Smooth muscle cell (in vitro differentiated cells): ENCODE results near the gene TOX2. TPM values are rescaled to one million over a fixed set of nuclear protein-coding genes. Genes with fewer than 3 reads are reported as not detected.

Source experiments
- DNase-seq: peaks from one replicate; lab custom pipeline; 2025; ENCODE audit not compliant: unreplicated experiment; lab: John Stamatoyannopoulos, UW
- H2AFZ ChIP-seq: fragments of 200-600 bp; sonication (generic); 2 replicates; pipeline ENCODE4 v1.6.0; 2016; ENCODE audit warnings: antibody characterized with exemption, low read depth, mild to moderate bottlenecking
- H3F3A ChIP-seq: fragments of 200-600 bp; sonication (generic); 2 replicates; pipeline ENCODE4 v1.6.0; 2017; ENCODE audit warnings: antibody characterized with exemption, low read depth
- H3K27ac ChIP-seq: fragments of 200-600 bp; sonication (generic); 2 replicates; pipeline ENCODE4 v1.5.1; 2016; ENCODE audit warnings: low read depth, mild to moderate bottlenecking
- H3K27me3 ChIP-seq: fragments of 200-600 bp; sonication (generic); 2 replicates; pipeline ENCODE4 v1.6.1; 2016; ENCODE audit warnings: low read depth, mild to moderate bottlenecking
- H3K36me3 ChIP-seq: fragments of 200-600 bp; sonication (generic); 2 replicates; pipeline ENCODE4 v1.5.1; 2016; ENCODE audit warnings: low read depth
- H3K4me1 ChIP-seq: fragments of 200-600 bp; sonication (generic); 2 replicates; pipeline ENCODE4 v1.5.1; 2016; ENCODE audit warnings: low read depth
- H3K4me2 ChIP-seq: fragments of 200-600 bp; sonication (generic); 2 replicates; pipeline ENCODE4 v1.6.0; 2016; ENCODE audit warnings: mild to moderate bottlenecking
- H3K4me3 ChIP-seq: fragments of 200-600 bp; sonication (generic); 2 replicates; pipeline ENCODE4 v1.5.1; 2016; ENCODE audit warnings: mild to moderate bottlenecking
- H3K79me2 ChIP-seq: fragments of 200-600 bp; sonication (generic); 2 replicates; pipeline ENCODE4 v1.6.0; 2016; ENCODE audit warnings: low read depth, mild to moderate bottlenecking
- H3K9ac ChIP-seq: fragments of 200-600 bp; sonication (generic); 2 replicates; pipeline ENCODE4 v1.6.0; 2016; ENCODE audit warnings: low read depth
- H3K9me3 ChIP-seq: fragments of 200-600 bp; sonication (generic); replicated peaks from 2 replicates; pipeline ENCODE4 v1.5.1; 2016; ENCODE audit warnings: low read depth
- H4K20me1 ChIP-seq: fragments of 200-600 bp; sonication (generic); 2 replicates; pipeline ENCODE4 v1.6.0; 2016; ENCODE audit warnings: low read depth
- WGBS: methylation state at CpG from one replicate; pipeline ENCODE4 v1.1.7; 2016; ENCODE audit warnings: low lambda C conversion rate; 5-methylcytosine and 5-hydroxymethylcytosine counted together
- polyA plus RNA-seq: library from polyadenylated mRNA; unstranded; fragments of >200 nt; fragmentation: Nextera tagmentation; extraction: Ambion mirVana; gene quantifications from 2 replicates; pipeline ENCODE4 v1.2.1, GENCODE V29; 2016
- total RNA-seq: library from RNA; depleted of rRNA; stranded (reverse); fragments of >200 nt; gene quantifications from 2 replicates; pipeline ENCODE4 v1.2.3, GENCODE V29; 2014
- TF ChIP-seq, protein P1 (sequence below): fragments of 200-600 bp; sonication (generic); IDR thresholded peaks from 2 replicates; pipeline ENCODE4 v1.5.1; 2017; ENCODE audit warnings: borderline replicate concordance, mild to moderate bottlenecking, antibody characterized with exemption; ENCODE audit not compliant: insufficient read depth, poor library complexity, severe bottlenecking

The TOX2 gene
- total and polyA plus RNA-seq, 2 experiments from 2014 or later = 1.1 to 3.8 TPM

DNA sequence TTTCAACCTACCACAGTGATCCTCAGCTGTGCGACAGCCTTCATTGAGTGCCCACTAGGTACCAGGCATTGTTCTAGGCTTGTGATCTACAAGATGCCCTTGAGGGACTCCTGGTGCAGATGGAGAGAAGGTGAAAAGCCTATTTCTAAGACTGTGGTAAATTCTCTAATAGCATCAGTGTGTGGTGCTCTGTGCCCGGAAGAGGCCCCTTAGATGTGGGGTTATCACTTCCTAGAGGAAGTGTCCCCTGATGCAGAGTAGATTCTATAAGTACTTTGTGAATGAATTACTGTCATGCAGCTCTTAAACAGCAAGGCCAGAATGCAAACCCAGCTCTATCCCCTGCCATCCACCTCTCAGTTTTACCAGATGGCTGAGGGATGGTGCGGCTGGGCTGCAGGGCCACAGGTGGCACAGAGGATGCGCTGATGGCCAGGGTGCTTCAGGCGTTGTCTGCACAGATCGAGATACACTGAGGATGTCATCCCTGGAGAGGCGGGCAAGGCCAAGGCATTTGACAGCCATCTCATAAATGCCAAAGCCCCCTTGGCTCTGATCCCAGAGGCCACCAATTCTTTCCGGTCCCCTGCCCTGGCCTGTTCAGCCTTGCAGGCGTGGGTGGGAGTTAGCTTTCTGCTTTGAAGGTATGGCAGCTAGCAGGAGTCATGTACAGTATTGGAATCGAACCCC is 96.7 kb downstream of the TOX2 start:
- DNase-seq = no peak
- Histone ChIP-seq H3F3A (no peaks in the 10 kb centered on the region), H3K36me3 (no peaks in the 10 kb centered on the region), H3K9me3 (no peaks in the 10 kb centered on the region), H3K27ac (no peak overlapping the region), H4K20me1 (no peaks in the 10 kb centered on the region), H2AFZ (no peak overlapping the region), H3K4me2 (no peak overlapping the region), H3K4me1 (no peaks in the 10 kb centered on the region), H3K27me3 (peaks cover 4% of the 10 kb centered on the region), H3K4me3 (no peak overlapping the region), H3K79me2 (no peaks in the 10 kb centered on the region), H3K9ac (no peak overlapping the region)
- TF ChIP-seq, protein P1, sequence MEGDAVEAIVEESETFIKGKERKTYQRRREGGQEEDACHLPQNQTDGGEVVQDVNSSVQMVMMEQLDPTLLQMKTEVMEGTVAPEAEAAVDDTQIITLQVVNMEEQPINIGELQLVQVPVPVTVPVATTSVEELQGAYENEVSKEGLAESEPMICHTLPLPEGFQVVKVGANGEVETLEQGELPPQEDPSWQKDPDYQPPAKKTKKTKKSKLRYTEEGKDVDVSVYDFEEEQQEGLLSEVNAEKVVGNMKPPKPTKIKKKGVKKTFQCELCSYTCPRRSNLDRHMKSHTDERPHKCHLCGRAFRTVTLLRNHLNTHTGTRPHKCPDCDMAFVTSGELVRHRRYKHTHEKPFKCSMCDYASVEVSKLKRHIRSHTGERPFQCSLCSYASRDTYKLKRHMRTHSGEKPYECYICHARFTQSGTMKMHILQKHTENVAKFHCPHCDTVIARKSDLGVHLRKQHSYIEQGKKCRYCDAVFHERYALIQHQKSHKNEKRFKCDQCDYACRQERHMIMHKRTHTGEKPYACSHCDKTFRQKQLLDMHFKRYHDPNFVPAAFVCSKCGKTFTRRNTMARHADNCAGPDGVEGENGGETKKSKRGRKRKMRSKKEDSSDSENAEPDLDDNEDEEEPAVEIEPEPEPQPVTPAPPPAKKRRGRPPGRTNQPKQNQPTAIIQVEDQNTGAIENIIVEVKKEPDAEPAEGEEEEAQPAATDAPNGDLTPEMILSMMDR = no peak
- WGBS = 87% methylated on average over 10 of the region's 10 CpGs

DNA sequence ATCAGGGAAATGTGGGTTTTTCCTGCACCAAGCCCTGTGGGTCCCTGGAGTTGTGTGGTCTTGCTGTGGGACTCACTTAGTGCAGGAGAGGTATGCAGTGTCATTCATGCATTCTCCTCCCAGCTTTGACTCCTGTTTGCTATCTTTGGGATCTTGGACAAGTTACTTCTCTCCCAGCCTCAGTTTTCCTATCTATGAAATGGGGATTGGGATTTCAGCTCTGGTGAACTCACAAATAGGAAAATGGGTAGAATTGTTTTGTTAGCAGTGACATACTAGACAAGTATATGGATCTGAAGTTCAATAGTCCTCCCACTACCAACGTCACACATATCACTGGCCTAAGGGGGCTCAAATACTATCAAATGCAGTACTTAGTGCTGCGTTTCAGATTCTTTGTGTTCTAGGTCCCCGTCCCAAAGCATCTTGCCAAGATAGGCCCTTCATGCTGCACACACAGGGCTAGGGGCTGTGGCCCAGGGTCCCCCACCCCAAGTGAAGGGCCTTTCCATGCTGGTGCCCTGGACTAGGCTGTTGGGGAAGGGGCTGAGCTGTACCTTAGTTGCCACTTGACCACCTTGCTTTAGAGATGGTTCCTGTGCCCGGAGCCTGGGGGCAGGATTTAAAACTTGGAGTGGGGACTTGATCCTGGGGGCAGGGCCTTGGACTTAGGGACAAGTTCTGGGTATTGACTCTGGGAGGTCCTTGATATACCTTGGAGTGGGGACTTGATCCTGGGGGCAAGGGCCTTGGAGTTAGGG is 98.0 kb downstream of the TOX2 start:
- no peaks in the 10 kb centered on the region for H3K9me3 ChIP-seq
- WGBS = 89% methylated on average over 4 of the region's 4 CpGs
- TF ChIP-seq, protein P1 = no peak

DNA sequence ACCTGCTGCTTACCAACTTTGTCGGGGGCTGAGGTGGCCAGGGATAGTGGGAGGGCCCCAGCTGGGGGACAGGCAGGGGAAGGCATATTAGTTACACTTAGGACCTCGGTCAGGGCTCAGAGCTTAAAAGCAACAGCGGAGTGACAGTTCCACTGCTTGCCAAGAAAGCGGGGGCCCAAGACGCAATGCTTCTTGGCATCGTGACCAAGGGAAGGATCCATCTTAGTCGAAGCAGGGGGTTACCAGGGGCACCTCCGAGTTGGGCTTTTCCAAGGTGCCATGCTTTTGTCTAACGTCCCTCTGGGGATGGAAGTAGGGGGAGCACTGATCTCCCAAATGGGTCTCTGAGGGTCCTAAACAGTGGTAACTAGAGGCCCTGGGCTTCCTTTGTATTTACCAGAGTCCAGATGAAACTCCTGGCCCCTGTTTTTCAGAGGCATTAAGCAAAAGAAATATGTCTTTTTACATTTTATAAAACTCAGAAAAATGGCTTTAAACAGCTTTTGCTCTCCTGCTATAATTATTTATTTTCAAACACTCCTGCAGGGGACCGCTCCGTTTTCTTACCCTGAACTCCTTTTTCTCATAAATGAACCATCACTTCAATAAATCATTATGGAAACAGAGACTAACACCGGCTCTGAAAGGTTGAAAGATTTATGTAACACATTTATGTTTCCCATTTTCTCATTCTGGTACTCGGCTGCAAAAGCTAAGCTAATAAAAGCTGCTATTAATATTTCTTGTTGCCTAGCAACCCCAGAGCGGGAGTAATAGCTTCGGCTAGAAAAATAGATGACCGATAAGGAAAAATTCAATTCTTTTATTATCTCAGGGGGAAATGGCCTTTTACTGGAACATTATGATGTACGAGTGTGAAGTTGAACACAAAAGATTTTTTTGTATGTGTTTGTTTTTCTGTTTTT is 100.4 kb downstream of the TOX2 start:
- TF ChIP-seq, protein P1 = no peak
- DNase-seq = no peak
- no peak overlapping the region for H3K9ac ChIP-seq
- H3K27ac ChIP-seq = no peak overlapping the region
- no peak overlapping the region for H2AFZ ChIP-seq
- H3F3A ChIP-seq = no peaks in the 10 kb centered on the region
- no peak overlapping the region for H3K4me3 ChIP-seq
- no peaks in the 10 kb centered on the region for H3K79me2 ChIP-seq
- H3K9me3 ChIP-seq = no peaks in the 10 kb centered on the region
- no peaks in the 10 kb centered on the region for H3K36me3 ChIP-seq
- H4K20me1 ChIP-seq = no peaks in the 10 kb centered on the region
- H3K27me3 ChIP-seq = peaks cover 4% of the 10 kb centered on the region
- H3K4me2 ChIP-seq = no peak overlapping the region
- no peaks in the 10 kb centered on the region for H3K4me1 ChIP-seq
- WGBS = 89% methylated on average over 17 of the region's 17 CpGs

More for the DNA sequence above, 98.0 kb downstream of the TOX2 start:
- H3K27ac ChIP-seq = no peak overlapping the region
- no peaks in the 10 kb centered on the region for H4K20me1 ChIP-seq
- no peaks in the 10 kb centered on the region for H3K79me2 ChIP-seq
- no peak overlapping the region for H2AFZ ChIP-seq
- no peaks in the 10 kb centered on the region for H3K4me1 ChIP-seq
- DNase-seq = no peak
- H3K36me3 ChIP-seq = no peaks in the 10 kb centered on the region
- H3K27me3 ChIP-seq = peaks cover 4% of the 10 kb centered on the region
- H3K9ac ChIP-seq = no peak overlapping the region
- no peaks in the 10 kb centered on the region for H3F3A ChIP-seq
- no peak overlapping the region for H3K4me2 ChIP-seq
- no peak overlapping the region for H3K4me3 ChIP-seq
